K562 (cell line): ENCODE results near the gene IL1RAPL2.

ENCODE experiments used
- BACH1 ChIP-seq: fragments of 200-800 bp; sonication (Bioruptor generic); IDR thresholded peaks from 2 replicates; pipeline ENCODE4 v1.6.1; 2016; ENCODE audit warnings: missing genetic modification characterization, missing compliant biosample characterization
- CSDE1 ChIP-seq, 2 experiments: fragments of 450-650 bp; IDR thresholded peaks; 2 replicates each; pipeline ENCODE4 v1.6.1; 2016; ENCODE audit warnings: mild to moderate bottlenecking in 1 of 2
- SP1 ChIP-seq: sonication (generic); formaldehyde crosslinking; IDR thresholded peaks from 2 replicates; pipeline ENCODE4 v1.8.1; 2022; ENCODE audit warnings: mild to moderate bottlenecking, missing genetic modification reagents
- TAF1 ChIP-seq: IDR thresholded peaks from 2 replicates; pipeline ENCODE4 v1.6.1; 2011; ENCODE audit warnings: mild to moderate bottlenecking, low read length, moderate library complexity; ENCODE audit not compliant: insufficient read depth, control insufficient read depth, severe bottlenecking; ENCODE audit errors: extremely low read depth
- ZNF584 ChIP-seq: fragments of 200-800 bp; sonication (Bioruptor generic); IDR thresholded peaks from 2 replicates; pipeline ENCODE4 v1.6.1; 2016; ENCODE audit warnings: low read depth, mild to moderate bottlenecking, missing genetic modification characterization, missing compliant biosample characterization
- TF ChIP-seq, protein P1 (sequence below), 3 experiments: IDR thresholded peaks in 2 of 3; conservative IDR thresholded peaks in 1 of 3; 2 replicates each; pipeline ENCODE4 v1.5.1; 2011 to 2012; ENCODE audit warnings: low read length in 3 of 3, mild to moderate bottlenecking in 3 of 3, control low read depth in 2 of 3, improper control_type of control experiment in 1 of 3, inconsistent platforms in 1 of 3, low read depth in 1 of 3, mixed read lengths in 1 of 3, moderate library complexity in 1 of 3; ENCODE audit not compliant: insufficient read depth in 2 of 3
- TF ChIP-seq, protein P2 (sequence below): fragments of 450-650 bp; IDR thresholded peaks from 2 replicates; pipeline ENCODE4 v1.6.1; 2018; ENCODE audit warnings: mild to moderate bottlenecking, low read depth; ENCODE audit not compliant: partially characterized antibody

DNA sequence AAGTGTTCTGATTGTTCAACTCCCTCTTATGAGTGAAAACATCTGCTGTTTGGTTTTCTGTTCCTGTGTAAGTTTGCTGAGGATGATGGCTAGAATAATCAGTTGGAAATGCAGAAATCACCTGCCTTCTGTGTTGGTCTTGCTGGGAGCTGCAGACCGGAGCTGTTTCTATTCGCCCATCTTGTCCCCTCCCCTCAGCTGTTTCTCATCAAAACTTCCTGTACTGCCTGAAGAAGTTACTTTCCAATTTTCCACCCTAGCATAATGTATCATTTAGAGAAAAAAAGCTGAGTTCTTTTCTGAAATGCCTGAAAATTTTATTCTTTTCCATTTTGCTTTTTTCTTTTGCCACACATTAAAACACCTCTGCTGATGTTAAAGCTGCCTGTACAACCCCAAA lies 486.9 kb downstream of the IL1RAPL2 start:
- TF ChIP-seq TAF1 (no peak), ZNF584 (no peak), CSDE1 (IDR thresholded peaks at IDR 0.05) (no peak), SP1 (CRISPR knock-in tag) (no peak), BACH1 (no peak)
- TF ChIP-seq, protein P1, sequence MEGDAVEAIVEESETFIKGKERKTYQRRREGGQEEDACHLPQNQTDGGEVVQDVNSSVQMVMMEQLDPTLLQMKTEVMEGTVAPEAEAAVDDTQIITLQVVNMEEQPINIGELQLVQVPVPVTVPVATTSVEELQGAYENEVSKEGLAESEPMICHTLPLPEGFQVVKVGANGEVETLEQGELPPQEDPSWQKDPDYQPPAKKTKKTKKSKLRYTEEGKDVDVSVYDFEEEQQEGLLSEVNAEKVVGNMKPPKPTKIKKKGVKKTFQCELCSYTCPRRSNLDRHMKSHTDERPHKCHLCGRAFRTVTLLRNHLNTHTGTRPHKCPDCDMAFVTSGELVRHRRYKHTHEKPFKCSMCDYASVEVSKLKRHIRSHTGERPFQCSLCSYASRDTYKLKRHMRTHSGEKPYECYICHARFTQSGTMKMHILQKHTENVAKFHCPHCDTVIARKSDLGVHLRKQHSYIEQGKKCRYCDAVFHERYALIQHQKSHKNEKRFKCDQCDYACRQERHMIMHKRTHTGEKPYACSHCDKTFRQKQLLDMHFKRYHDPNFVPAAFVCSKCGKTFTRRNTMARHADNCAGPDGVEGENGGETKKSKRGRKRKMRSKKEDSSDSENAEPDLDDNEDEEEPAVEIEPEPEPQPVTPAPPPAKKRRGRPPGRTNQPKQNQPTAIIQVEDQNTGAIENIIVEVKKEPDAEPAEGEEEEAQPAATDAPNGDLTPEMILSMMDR (IDR thresholded peaks at IDR 0.05 in 2 of 3, conservative IDR thresholded peaks at IDR 0.05 in 1 of 3; ENCODE audit: insufficient read depth in 2 of 3, low read depth in 1 of 3, low read length in 3 of 3): no peak
- TF ChIP-seq, protein P2, sequence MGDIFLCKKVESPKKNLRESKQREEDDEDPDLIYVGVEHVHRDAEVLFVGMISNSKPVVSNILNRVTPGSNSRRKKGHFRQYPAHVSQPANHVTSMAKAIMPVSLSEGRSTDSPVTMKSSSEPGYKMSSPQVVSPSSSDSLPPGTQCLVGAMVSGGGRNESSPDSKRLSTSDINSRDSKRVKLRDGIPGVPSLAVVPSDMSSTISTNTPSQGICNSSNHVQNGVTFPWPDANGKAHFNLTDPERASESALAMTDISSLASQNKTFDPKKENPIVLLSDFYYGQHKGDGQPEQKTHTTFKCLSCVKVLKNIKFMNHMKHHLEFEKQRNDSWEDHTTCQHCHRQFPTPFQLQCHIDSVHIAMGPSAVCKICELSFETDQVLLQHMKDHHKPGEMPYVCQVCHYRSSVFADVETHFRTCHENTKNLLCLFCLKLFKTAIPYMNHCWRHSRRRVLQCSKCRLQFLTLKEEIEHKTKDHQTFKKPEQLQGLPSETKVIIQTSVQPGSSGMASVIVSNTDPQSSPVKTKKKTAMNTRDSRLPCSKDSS: no peak
